HepG2 (cell line): Measurements from ENCODE around the gene EPB41. TPM values are rescaled to one million over a fixed set of nuclear protein-coding genes. Genes with fewer than 3 reads are reported as not detected.

Experiments used
- ATF4 ChIP-seq, 2 experiments: fragments of 450-650 bp in 1 of 2; sonication (generic) in 1 of 2; formaldehyde crosslinking; IDR thresholded peaks; 2 replicates each; pipeline versions ENCODE4 v1.5.0 to v1.8.0; 2020 to 2022; ENCODE audit warnings: mild to moderate bottlenecking in 1 of 2, missing genetic modification reagents in 1 of 2
- BCL6 ChIP-seq: IDR thresholded peaks from 2 replicates; pipeline ENCODE4 v1.6.1; 2016; ENCODE audit warnings: missing genetic modification reagents, missing compliant biosample characterization
- ETV5 ChIP-seq: IDR thresholded peaks from 2 replicates; pipeline ENCODE4 v1.6.1; 2018; ENCODE audit warnings: missing biosample characterization, missing genetic modification reagents, inconsistent platforms, borderline replicate concordance
- FOXA1 ChIP-seq, 2 experiments: fragments of 450-650 bp in 1 of 2; sonication (generic) in 1 of 2; formaldehyde crosslinking in 1 of 2; IDR thresholded peaks; 2 replicates each; pipeline versions ENCODE4 v1.4.0 to v1.6.1; 2016 to 2020; ENCODE audit warnings: missing genetic modification reagents in 1 of 2
- FOXJ3 ChIP-seq: sonication (generic); formaldehyde crosslinking; IDR thresholded peaks from 2 replicates; pipeline ENCODE4 v1.4.0; 2020; ENCODE audit warnings: missing genetic modification reagents, mild to moderate bottlenecking, borderline replicate concordance
- HMGXB3 ChIP-seq: sonication (generic); formaldehyde crosslinking; IDR thresholded peaks from 2 replicates; pipeline ENCODE4 v1.4.0; 2020; ENCODE audit warnings: missing genetic modification reagents, borderline replicate concordance
- HOXA5 ChIP-seq: sonication (generic); formaldehyde crosslinking; IDR thresholded peaks from 2 replicates; pipeline ENCODE4 v1.4.0; 2020; ENCODE audit warnings: missing genetic modification reagents
- MNT ChIP-seq: fragments of 450-650 bp; IDR thresholded peaks from 2 replicates; pipeline ENCODE4 v1.6.1; 2016
- POLR2AphosphoS5 ChIP-seq: IDR thresholded peaks from 2 replicates; pipeline ENCODE4 v1.6.1; 2012; ENCODE audit warnings: low read depth, low read length
- SKIL ChIP-seq: sonication (generic); formaldehyde crosslinking; IDR thresholded peaks from 2 replicates; pipeline ENCODE4 v1.8.0; 2022; ENCODE audit warnings: missing genetic modification reagents, mild to moderate bottlenecking, moderate library complexity, borderline replicate concordance
- SOX5 ChIP-seq: IDR thresholded peaks from 2 replicates; pipeline ENCODE4 v1.6.1; 2016; ENCODE audit warnings: borderline replicate concordance
- TARDBP ChIP-seq: sonication (generic); formaldehyde crosslinking; IDR thresholded peaks from 2 replicates; pipeline ENCODE4 v1.8.0; 2022; ENCODE audit warnings: mild to moderate bottlenecking, missing genetic modification reagents
- YEATS4 ChIP-seq: sonication (generic); formaldehyde crosslinking; IDR thresholded peaks from 2 replicates; pipeline ENCODE4 v1.4.0; 2020; ENCODE audit warnings: missing genetic modification reagents, borderline replicate concordance
- ZNF260 ChIP-seq: sonication (generic); formaldehyde crosslinking; IDR thresholded peaks from 2 replicates; pipeline ENCODE4 v1.4.0; 2020; ENCODE audit warnings: missing genetic modification reagents, low read depth, mild to moderate bottlenecking, borderline replicate concordance
- ZNF331 ChIP-seq: sonication (generic); formaldehyde crosslinking; IDR thresholded peaks from 2 replicates; pipeline ENCODE4 v1.4.0; 2020; ENCODE audit warnings: missing genetic modification reagents
- ZNF431 ChIP-seq: sonication (generic); formaldehyde crosslinking; IDR thresholded peaks from 2 replicates; pipeline ENCODE4 v1.9.0; 2022; ENCODE audit warnings: missing genetic modification reagents, low read depth, mild to moderate bottlenecking, borderline replicate concordance
- ZNF746 ChIP-seq: sonication (generic); formaldehyde crosslinking; IDR thresholded peaks from 2 replicates; pipeline ENCODE4 v1.8.0; 2022; ENCODE audit warnings: mild to moderate bottlenecking, missing genetic modification reagents
- ZNF792 ChIP-seq: IDR thresholded peaks from 2 replicates; pipeline ENCODE4 v1.6.1; 2016
- polyA plus RNA-seq, 8 experiments: library from polyadenylated mRNA; depleted of rRNA in 3 of 8; stranded (reverse) in 7 of 8; unstranded in 1 of 8; fragments of >200 nt; fragmentation: Illumina TruSeq in 4 of 8; extraction: Trizol in 4 of 8; gene quantifications; 2 replicates each; pipeline versions ENCODE4 v1.2.1 to v1.2.3, GENCODE V29; 2011 to 2016; ENCODE audit warnings: low read depth in 4 of 8, missing spikeins in 1 of 8, mixed read lengths in 1 of 8; ENCODE audit not compliant: insufficient read depth in 1 of 8
- total RNA-seq, 5 experiments: library from RNA; depleted of rRNA; stranded (reverse); fragments of >200 nt; fragmentation: Illumina TruSeq; extraction: Trizol; gene quantifications; 2 replicates each; pipeline ENCODE4 v1.2.3, GENCODE V29; 2016; ENCODE audit warnings: low read depth in 1 of 5
- TF ChIP-seq, protein P1 (sequence below): sonication (generic); formaldehyde crosslinking; IDR thresholded peaks from 2 replicates; pipeline ENCODE4 v1.8.1; 2023; ENCODE audit warnings: mild to moderate bottlenecking, missing genetic modification reagents

EPB41 gene
- total and polyA plus RNA-seq, 2 of the 13 experiments (the other 11 are each of a cell fraction or from before 2014, with no cell fraction given): 34.5 to 46.7 TPM

DNA sequence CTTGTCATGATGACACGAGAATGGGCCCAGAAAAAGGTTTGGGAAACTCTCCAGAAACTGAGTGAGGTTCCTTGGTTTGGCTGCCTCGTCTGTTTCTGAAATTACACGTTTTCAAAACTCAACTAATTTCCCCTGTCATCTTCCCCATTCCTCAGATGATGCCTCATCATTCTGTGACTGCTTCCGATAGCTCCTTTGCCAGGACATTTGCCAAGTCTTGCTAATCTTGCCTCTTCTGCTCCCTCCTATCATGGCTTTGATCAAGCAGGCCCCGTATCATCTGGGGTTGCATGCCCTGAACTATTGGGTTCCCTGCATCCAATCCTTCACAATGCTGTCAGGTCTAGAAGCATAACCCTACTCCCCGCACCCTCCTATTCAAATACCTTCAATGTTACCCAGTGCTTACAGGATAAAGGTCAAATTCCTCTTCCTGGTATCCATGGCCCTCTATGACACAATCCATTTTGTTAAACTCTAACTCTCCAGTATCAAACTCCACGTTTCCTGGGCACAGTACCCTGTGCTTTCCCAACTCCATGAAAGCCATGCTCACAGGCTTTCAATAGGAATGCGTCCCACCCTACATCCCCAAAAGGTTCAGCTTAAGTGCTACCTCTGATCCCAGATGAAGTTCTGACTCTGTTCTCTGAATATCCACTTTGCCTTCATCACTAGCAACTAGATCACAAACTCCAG, 231.5 kb downstream of the EPB41 start (continued):
- TF ChIP-seq SKIL (peak; percentile 41; the same call in 1 of the 2 replicates), BCL6 (peak; percentile 74), ZNF431 (CRISPR knock-in tag) (peak; percentile 26; the same call in 1 of the 2 replicates), FOXJ3 (CRISPR knock-in tag) (0 out of 2 replicates have a peak, but pooled peaks have one; percentile 47), ZNF746 (CRISPR knock-in tag) (no peak), ZNF792 (CRISPR knock-in tag) (peak; percentile 76; the same call in 1 of the 2 replicates), HMGXB3 (CRISPR knock-in tag) (0 out of 2 replicates have a peak, but pooled peaks have one; percentile 30), FOXA1 (IDR thresholded peaks at IDR 0.05) (no peak), FOXA1 (CRISPR knock-in tag; IDR thresholded peaks at IDR 0.05) (peak; percentile 47), TARDBP (peak; percentile 24; the same call in 1 of the 2 replicates), ZNF260 (CRISPR knock-in tag) (no peak), HOXA5 (CRISPR knock-in tag) (peak; percentile 19; the same call in 1 of the 2 replicates), MNT (peak; percentile 43), SOX5 (CRISPR knock-in tag) (peak; percentile 52; the same call in 1 of the 2 replicates), ATF4 (CRISPR knock-in tag; IDR thresholded peaks at IDR 0.05) (peak in 1 of 2 experiments; percentile 41; a peak in 1 of 4 replicates), ETV5 (CRISPR knock-in tag) (peak; percentile 50; the same call in 1 of the 2 replicates), POLR2AphosphoS5 (peak; percentile 60), ZNF331 (CRISPR knock-in tag) (peak; percentile 65), YEATS4 (CRISPR knock-in tag) (0 out of 2 replicates have a peak, but pooled peaks have one; percentile 50)
- TF ChIP-seq, protein P1, sequence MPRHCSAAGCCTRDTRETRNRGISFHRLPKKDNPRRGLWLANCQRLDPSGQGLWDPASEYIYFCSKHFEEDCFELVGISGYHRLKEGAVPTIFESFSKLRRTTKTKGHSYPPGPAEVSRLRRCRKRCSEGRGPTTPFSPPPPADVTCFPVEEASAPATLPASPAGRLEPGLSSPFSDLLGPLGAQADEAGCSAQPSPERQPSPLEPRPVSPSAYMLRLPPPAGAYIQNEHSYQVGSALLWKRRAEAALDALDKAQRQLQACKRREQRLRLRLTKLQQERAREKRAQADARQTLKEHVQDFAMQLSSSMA (CRISPR knock-in tag): no peak
